ENCODE data around the gene PPP1R7. TPM values are rescaled to one million over a fixed set of nuclear protein-coding genes. Genes with fewer than 3 reads are reported as not detected.

Gene PPP1R7
- total and polyA plus RNA-seq, 8 donors, result 22.8 to 126 (median 54.6) TPM

GRCh38 chr2:241204010-241204384 lies 53.7 kb downstream of the PPP1R7 start:
- no peak for TF ChIP-seq POLR2AphosphoS5 (IDR thresholded peaks at IDR 0.05)
- TF ChIP-seq CTCF (IDR thresholded peaks at IDR 0.05), result no peak
- no peak for TF ChIP-seq EP300 (IDR thresholded peaks at IDR 0.05)
- no peak for TF ChIP-seq POLR2A (IDR thresholded peaks at IDR 0.05)

GRCh38 chr2:241204490-241204889 lies 54.2 kb downstream of the PPP1R7 start:
- Histone ChIP-seq H3K9me3 (no peaks in the 10 kb centered on the region), H3K4me3 (no peak overlapping the region), H3K27ac (no peak overlapping the region), H3K4me1 (no peaks in the 10 kb centered on the region), H3K27me3 (no peaks in the 10 kb centered on the region), H3K36me3 (peaks cover 0 to 6% (median 0%) of the 10 kb centered on the region in 4 donors)
- WGBS, 5 donors, result 61 to 91% (median 81%) methylated on average over 3 to 4 of the region's 4 CpGs
- no peak for DNase-seq
- intact Hi-C loops (cut with DNase I; ENCODE audit: low total_unique reads), result no loop called here
- TF ChIP-seq POLR2AphosphoS5 (IDR thresholded peaks at IDR 0.05) (no peak), EP300 (IDR thresholded peaks at IDR 0.05) (no peak), POLR2A (IDR thresholded peaks at IDR 0.05) (no peak), CTCF (IDR thresholded peaks at IDR 0.05) (no peak)

More at GRCh38 chr2:241204010-241204384, 53.7 kb downstream of the PPP1R7 start:
- no peaks in the 10 kb centered on the region for H3K27me3 ChIP-seq
- no peak overlapping the region for H3K4me3 ChIP-seq
- H3K27ac ChIP-seq, result no peak overlapping the region
- H3K9me3 ChIP-seq, result no peaks in the 10 kb centered on the region
- intact Hi-C loops (cut with DNase I; ENCODE audit: low total_unique reads), result no loop called here
- H3K4me1 ChIP-seq, result no peaks in the 10 kb centered on the region
- WGBS, 5 donors, result 50 to 78% (median 69%) methylated on average over 2 to 10 of the region's 10 CpGs
- H3K36me3 ChIP-seq, result peaks cover 0 to 6% (median 0%) of the 10 kb centered on the region in 4 donors
- no peak for DNase-seq

GRCh38 chr2:241205086-241205485 lies 54.8 kb downstream of the PPP1R7 start:
- H3K36me3 ChIP-seq, result peaks cover 0 to 6% (median 0%) of the 10 kb centered on the region in 4 donors
- intact Hi-C loops (cut with DNase I; ENCODE audit: low total_unique reads), result no loop called here
- DNase-seq, result no peak
- no peaks in the 10 kb centered on the region for H3K9me3 ChIP-seq
- no peak overlapping the region for H3K4me3 ChIP-seq
- no peaks in the 10 kb centered on the region for H3K27me3 ChIP-seq
- no peaks in the 10 kb centered on the region for H3K4me1 ChIP-seq
- TF ChIP-seq POLR2A (IDR thresholded peaks at IDR 0.05), result no peak
- TF ChIP-seq CTCF (IDR thresholded peaks at IDR 0.05), result no peak
- no peak for TF ChIP-seq EP300 (IDR thresholded peaks at IDR 0.05)
- no peak for TF ChIP-seq POLR2AphosphoS5 (IDR thresholded peaks at IDR 0.05)
- 82 to 96% (median 94%) methylated on average over 3 of the region's 3 CpGs for WGBS, 5 donors
- no peak overlapping the region for H3K27ac ChIP-seq

- Histone ChIP-seq H3K4me3 (no peak overlapping the region), H3K27me3 (no peaks in the 10 kb centered on the region), H3K4me1 (no peaks in the 10 kb centered on the region), H3K27ac (no peak overlapping the region), H3K36me3 (peaks cover 0 to 6% (median 0%) of the 10 kb centered on the region in 4 donors), H3K9me3 (no peaks in the 10 kb centered on the region)
- TF ChIP-seq EP300 (IDR thresholded peaks at IDR 0.05) (no peak), POLR2AphosphoS5 (IDR thresholded peaks at IDR 0.05) (no peak), CTCF (IDR thresholded peaks at IDR 0.05) (no peak), POLR2A (IDR thresholded peaks at IDR 0.05) (no peak)
- DNase-seq, result no peak
- 79 to 94% (median 83%) methylated on average over 1 of the region's 1 CpG for WGBS, 5 donors
- intact Hi-C loops (cut with DNase I; ENCODE audit: low total_unique reads), result no loop called here
Measured at GRCh38 chr2:241207151-241207550, 56.9 kb downstream of the PPP1R7 start.
